HCT116 (cell line): ENCODE measurements around the gene CFAP74. TPM values are rescaled to one million over a fixed set of nuclear protein-coding genes. Genes with fewer than 3 reads are reported as not detected.

Source experiments
- ATAC-seq: fragments of 200-7000 bp; cut with Tn5 transposase; 2 replicates; pipeline ENCODE4 v1.9.1; 2020; ENCODE audit warnings: mild to moderate bottlenecking, moderate library complexity
- BruUV-seq: library from RNA; stranded (reverse); fragments of 400-500 nt; replicated peaks from 2 replicates; lab custom pipeline; 2021; lab: Mats Ljungman, UMichigan
- CTCF ChIA-PET: fragments of 300-600 bp; sonication (Branson Sonifier 250); formaldehyde crosslinking; loops from one replicate; lab custom pipeline; 2021; ENCODE audit warnings: antibody characterized with exemption; lab: Charles Lee
- POLR2A ChIA-PET: fragments of 300-600, 350-600 bp; sonication (Branson Sonifier 250); formaldehyde crosslinking; loops from one replicate; lab custom pipeline; 2021; ENCODE audit warnings: antibody characterized with exemption; lab: Charles Lee
- RAD21 ChIA-PET, 2 experiments: fragments of 300-600 bp; sonication (Branson Sonifier 250); formaldehyde crosslinking; loops; one replicate each; lab custom pipeline; 2023; ENCODE audit warnings: low total read pairs in 2 of 2; ENCODE audit not compliant: uncharacterized antibody in 2 of 2, unreplicated experiment in 2 of 2, low non-redundant PET in 1 of 2; lab: Charles Lee
- DNase-seq: peaks from one replicate; pipeline ENCODE4 v3.0.0-alpha.2; 2010; ENCODE audit warnings: low read depth, low spot score
- H2AFZ ChIP-seq: fragments of 200-600 bp; shearing (Covaris generic), sonication (generic); 2 replicates; pipeline ENCODE4 v1.6.1; 2017; ENCODE audit warnings: low read depth, mixed run types, mixed read lengths, antibody characterized with exemption, low read length; ENCODE audit not compliant: poor library complexity, severe bottlenecking
- H3K27ac ChIP-seq: 2 replicates; pipeline ENCODE4 v1.5.1; 2012; ENCODE audit warnings: low read depth, low read length
- H3K27me3 ChIP-seq: fragments of 200-600 bp; sonication (generic); 2 replicates; pipeline ENCODE4 v1.6.1; 2016; ENCODE audit warnings: mixed run types, low read length, mixed read lengths; ENCODE audit not compliant: insufficient read depth
- H3K36me3 ChIP-seq, 2 experiments: fragments of 200-500 bp in 1 of 2; fragments of 200-600 bp in 1 of 2; sonication (Bioruptor generic) in 1 of 2; sonication (generic) in 1 of 2; 2 replicates each; pipeline versions ENCODE4 v1.5.1 to v1.6.1; 2014 to 2016; ENCODE audit warnings: low read length in 2 of 2, inconsistent platforms in 1 of 2, mixed read lengths in 1 of 2, mixed run types in 1 of 2; ENCODE audit not compliant: insufficient read depth in 2 of 2, control insufficient read depth in 1 of 2
- H3K4me1 ChIP-seq, 2 experiments: fragments of 200-600 bp in 1 of 2; sonication (generic) in 1 of 2; 2 replicates each; pipeline versions ENCODE4 v1.5.1 to v1.6.1; 2012 to 2017; ENCODE audit warnings: low read length in 2 of 2, inconsistent platforms in 1 of 2, mild to moderate bottlenecking in 1 of 2, mixed read lengths in 1 of 2, mixed run types in 1 of 2, moderate library complexity in 1 of 2; ENCODE audit not compliant: insufficient read depth in 2 of 2, control insufficient read depth in 1 of 2
- H3K4me2 ChIP-seq: fragments of 200-600 bp; sonication (generic); 2 replicates; pipeline ENCODE4 v1.6.1; 2017; ENCODE audit warnings: mixed run types, low read length, mixed read lengths
- H3K4me3 ChIP-seq, 2 experiments: fragments of 200-600 bp in 1 of 2; sonication (generic) in 1 of 2; replicated peaks in 1 of 2; 2 replicates each; pipeline ENCODE4 v1.5.1; 2011 to 2016; ENCODE audit warnings: low read length in 2 of 2, control low read depth in 1 of 2, low read depth in 1 of 2, mild to moderate bottlenecking in 1 of 2, mixed read lengths in 1 of 2, mixed run types in 1 of 2
- H3K79me2 ChIP-seq: fragments of 200-600 bp; sonication (generic); 2 replicates; pipeline ENCODE4 v1.6.1; 2017; ENCODE audit warnings: mild to moderate bottlenecking, mixed run types, low read length, moderate library complexity, mixed read lengths; ENCODE audit not compliant: insufficient read depth
- H3K9ac ChIP-seq: fragments of 200-600 bp; sonication (generic); 2 replicates; pipeline ENCODE4 v1.6.1; 2016; ENCODE audit warnings: low read length, mixed read lengths
- H3K9me2 ChIP-seq: fragments of 200-600 bp; sonication (generic), shearing (Covaris generic); 2 replicates; pipeline ENCODE4 v1.6.1; 2017; ENCODE audit warnings: mixed run types, mild to moderate bottlenecking, moderate library complexity; ENCODE audit not compliant: insufficient read depth
- H3K9me3 ChIP-seq, 2 experiments: fragments of 200-500 bp in 1 of 2; fragments of 200-600 bp in 1 of 2; sonication (Bioruptor generic) in 1 of 2; sonication (generic) in 1 of 2; 2 replicates each; pipeline ENCODE4 v1.6.1; 2014 to 2017; ENCODE audit warnings: low read length in 2 of 2, mixed read lengths in 2 of 2, inconsistent platforms in 1 of 2, low read depth in 1 of 2, mild to moderate bottlenecking in 1 of 2, mixed run types in 1 of 2, moderate library complexity in 1 of 2; ENCODE audit not compliant: control insufficient read depth in 1 of 2, insufficient read depth in 1 of 2
- H4K20me1 ChIP-seq: fragments of 200-600 bp; sonication (generic), shearing (Covaris generic); 2 replicates; pipeline ENCODE4 v1.6.1; 2017; ENCODE audit warnings: mixed run types, mild to moderate bottlenecking, moderate library complexity; ENCODE audit not compliant: insufficient read depth
- EGR1 ChIP-seq: IDR thresholded peaks from 2 replicates; pipeline ENCODE4 v1.6.1; 2012; ENCODE audit warnings: low read depth
- EZH2phosphoT487 ChIP-seq: fragments of 200-600 bp; IDR thresholded peaks from 2 replicates; pipeline ENCODE4 v1.6.1; 2018; ENCODE audit warnings: antibody characterized with exemption, borderline replicate concordance
- FOSL1 ChIP-seq: IDR thresholded peaks from 2 replicates; pipeline ENCODE4 v1.6.1; 2012; ENCODE audit warnings: low read depth
- POLR2A ChIP-seq: IDR thresholded peaks from 2 replicates; pipeline ENCODE4 v1.7.0; 2011; ENCODE audit warnings: borderline replicate concordance; ENCODE audit not compliant: insufficient read depth, insufficient read length; ENCODE audit errors: extremely low read depth
- POLR2AphosphoS5 ChIP-seq: IDR thresholded peaks from 2 replicates; pipeline ENCODE4 v1.6.1; 2011; ENCODE audit warnings: mild to moderate bottlenecking, low read depth, low read length, moderate library complexity
- RAD21 ChIP-seq: IDR thresholded peaks from 2 replicates; pipeline ENCODE4 v1.6.1; 2012; ENCODE audit warnings: low read depth, mild to moderate bottlenecking
- SIN3A ChIP-seq: IDR thresholded peaks from 2 replicates; pipeline ENCODE4 v1.6.1; 2012; ENCODE audit warnings: low read depth
- SRF ChIP-seq: IDR thresholded peaks from 2 replicates; pipeline ENCODE4 v1.6.1; 2012; ENCODE audit warnings: low read depth
- YY1 ChIP-seq: IDR thresholded peaks from 2 replicates; pipeline ENCODE4 v1.6.1; 2011; ENCODE audit warnings: low read length, low read depth, moderate library complexity, mild to moderate bottlenecking; ENCODE audit not compliant: insufficient replicate concordance; ENCODE audit errors: extremely low read depth
- ZFX ChIP-seq: fragments of 450-650 bp; IDR thresholded peaks from 2 replicates; pipeline ENCODE4 v1.6.1; 2017
- intact Hi-C: fragments of 100-400 bp; cut with micrococcal nuclease; formaldehyde crosslinking; loops from 2 replicates; pipeline ENCODE4 v1.10.0; 2022
- total RNA-seq: library from RNA; stranded (reverse); gene quantifications from one replicate; pipeline ENCODE4 v1.2.1, GENCODE V29; 2021; ENCODE audit not compliant: unreplicated experiment
- TF ChIP-seq, protein P1 (sequence below): IDR thresholded peaks from 2 replicates; pipeline ENCODE4 v1.6.1; 2012
- TF ChIP-seq, protein P2 (sequence below): IDR thresholded peaks from 2 replicates; pipeline ENCODE4 v1.6.1; 2012
- TF ChIP-seq, protein P3 (sequence below): IDR thresholded peaks from 2 replicates; pipeline ENCODE4 v1.6.1; 2011; ENCODE audit warnings: mild to moderate bottlenecking, low read length, moderate library complexity; ENCODE audit not compliant: insufficient replicate concordance; ENCODE audit errors: extremely low read depth
- TF ChIP-seq, protein P4 (sequence below): IDR thresholded peaks from 2 replicates; pipeline ENCODE4 v1.6.1; 2012; ENCODE audit warnings: low read depth

CFAP74 gene
- total RNA-seq, 1 experiment from 2014 or later: 4.9 TPM

DNA sequence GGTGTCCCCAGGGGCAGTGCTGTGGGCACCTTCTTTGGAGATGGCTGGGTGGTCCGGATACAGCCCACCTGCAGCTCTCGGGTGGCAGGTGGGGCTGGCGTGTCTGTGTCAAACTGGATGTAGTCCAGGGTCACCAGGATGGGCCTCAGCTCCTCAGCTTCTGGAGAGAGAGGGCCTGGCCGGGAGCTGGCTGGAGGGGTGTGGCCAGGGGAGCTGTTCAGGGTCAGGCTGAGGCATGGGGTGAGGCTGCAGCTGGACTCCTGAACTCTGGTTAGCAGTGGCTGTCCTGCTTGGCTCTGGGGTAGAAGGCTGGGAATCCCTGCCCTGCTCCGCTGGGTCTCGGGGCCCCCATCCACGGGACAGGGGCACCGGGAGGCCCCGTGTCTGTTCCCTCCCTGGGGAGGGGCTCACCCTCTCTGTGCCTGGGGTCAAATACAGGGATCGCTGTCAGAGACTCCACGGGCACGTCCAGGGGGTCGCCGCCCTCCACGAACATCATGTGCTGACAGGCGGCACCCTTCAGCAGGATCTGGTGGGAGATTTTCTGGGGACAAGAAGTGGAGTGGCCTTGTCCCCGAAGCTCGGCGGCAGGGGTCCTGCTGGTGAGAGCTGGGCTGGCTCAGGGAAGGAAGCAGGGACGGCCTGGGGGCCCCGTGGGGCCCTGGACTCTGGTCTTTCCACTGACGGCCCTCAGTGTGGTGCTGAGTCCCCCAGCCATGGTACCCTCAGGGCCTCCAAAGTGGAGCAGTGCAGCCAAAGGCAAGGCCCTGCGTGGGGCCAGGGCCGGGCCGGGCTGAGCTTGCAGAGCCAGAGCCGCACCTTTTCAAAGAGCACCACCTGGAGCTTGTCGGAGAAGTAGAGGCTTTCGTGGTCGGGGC is 80.4 kb downstream of the CFAP74 start:
- H3K36me3 ChIP-seq: no peaks in the 10 kb centered on the region
- ATAC-seq (no peak), DNase-seq (no peak)
- no peaks in the 10 kb centered on the region for H4K20me1 ChIP-seq
- no peaks in the 10 kb centered on the region for H3K9me3 ChIP-seq
- TF ChIP-seq POLR2A (no peak), POLR2AphosphoS5 (no peak), SIN3A (no peak), EGR1 (no peak), ZFX (no peak), EZH2phosphoT487 (no peak)
- H3K27ac ChIP-seq: no peak overlapping the region; the same call in 1 of the 2 replicates
- peaks cover 7 to 19% of the 10 kb centered on the region in 2 experiments for H3K4me1 ChIP-seq
- H3K79me2 ChIP-seq: 0 out of 2 replicates have a peak, but pooled peaks cover 4% of the 10 kb centered on the region
- RAD21 ChIA-PET: no interaction called here
- no peak overlapping the region for H3K4me2 ChIP-seq
- no peak overlapping the region for H3K4me3 ChIP-seq
- POLR2A ChIA-PET: no interaction called here
- CTCF ChIA-PET: no interaction called here
- H3K27me3 ChIP-seq: no peaks in the 10 kb centered on the region
- H2AFZ ChIP-seq: no peak overlapping the region
- no peak overlapping the region for H3K9ac ChIP-seq
- intact Hi-C loops: no loop called here
- BruUV-seq: no TSS peak
- H3K9me2 ChIP-seq: no peaks in the 10 kb centered on the region

DNA sequence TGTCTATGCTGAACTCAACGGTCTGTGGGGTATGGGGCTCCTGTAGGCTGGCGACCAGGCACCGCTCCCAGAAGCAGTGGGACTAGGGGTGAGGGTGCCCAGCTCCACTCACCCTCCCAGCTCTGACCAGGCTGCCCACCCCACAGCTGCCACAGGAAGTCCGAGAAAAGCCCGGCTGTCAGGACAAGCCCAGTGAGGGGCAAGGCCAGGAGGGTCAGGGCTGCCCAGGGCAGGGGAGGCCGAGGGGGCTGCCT is 81.0 kb downstream of the CFAP74 start:
- no peak for DNase-seq
- Histone ChIP-seq H3K4me1 (peaks cover 11 to 24% of the 10 kb centered on the region in 2 experiments), H4K20me1 (no peaks in the 10 kb centered on the region), H3K79me2 (0 out of 2 replicates have a peak, but pooled peaks cover 8% of the 10 kb centered on the region), H3K4me3 (no peak overlapping the region), H3K9me2 (no peaks in the 10 kb centered on the region), H3K27me3 (no peaks in the 10 kb centered on the region), H3K9ac (no peak overlapping the region), H2AFZ (no peak overlapping the region), H3K9me3 (no peaks in the 10 kb centered on the region), H3K27ac (no peak overlapping the region; the same call in 1 of the 2 replicates), H3K36me3 (no peaks in the 10 kb centered on the region), H3K4me2 (no peak overlapping the region)
- no peak for ATAC-seq
- ChIA-PET RAD21 (no interaction called here), CTCF (no interaction called here), POLR2A (no interaction called here)
- no TSS peak for BruUV-seq
- intact Hi-C loops: no loop called here
- no peak for TF ChIP-seq EZH2phosphoT487
- no peak for TF ChIP-seq YY1
- TF ChIP-seq, protein P1, sequence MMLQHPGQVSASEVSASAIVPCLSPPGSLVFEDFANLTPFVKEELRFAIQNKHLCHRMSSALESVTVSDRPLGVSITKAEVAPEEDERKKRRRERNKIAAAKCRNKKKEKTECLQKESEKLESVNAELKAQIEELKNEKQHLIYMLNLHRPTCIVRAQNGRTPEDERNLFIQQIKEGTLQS: no peak
- TF ChIP-seq, protein P2, sequence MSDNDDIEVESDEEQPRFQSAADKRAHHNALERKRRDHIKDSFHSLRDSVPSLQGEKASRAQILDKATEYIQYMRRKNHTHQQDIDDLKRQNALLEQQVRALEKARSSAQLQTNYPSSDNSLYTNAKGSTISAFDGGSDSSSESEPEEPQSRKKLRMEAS: no peak
- TF ChIP-seq POLR2A: no peak
- no peak for TF ChIP-seq FOSL1
- TF ChIP-seq SIN3A: no peak
- TF ChIP-seq RAD21: no peak
- TF ChIP-seq SRF: no peak
- TF ChIP-seq, protein P3, sequence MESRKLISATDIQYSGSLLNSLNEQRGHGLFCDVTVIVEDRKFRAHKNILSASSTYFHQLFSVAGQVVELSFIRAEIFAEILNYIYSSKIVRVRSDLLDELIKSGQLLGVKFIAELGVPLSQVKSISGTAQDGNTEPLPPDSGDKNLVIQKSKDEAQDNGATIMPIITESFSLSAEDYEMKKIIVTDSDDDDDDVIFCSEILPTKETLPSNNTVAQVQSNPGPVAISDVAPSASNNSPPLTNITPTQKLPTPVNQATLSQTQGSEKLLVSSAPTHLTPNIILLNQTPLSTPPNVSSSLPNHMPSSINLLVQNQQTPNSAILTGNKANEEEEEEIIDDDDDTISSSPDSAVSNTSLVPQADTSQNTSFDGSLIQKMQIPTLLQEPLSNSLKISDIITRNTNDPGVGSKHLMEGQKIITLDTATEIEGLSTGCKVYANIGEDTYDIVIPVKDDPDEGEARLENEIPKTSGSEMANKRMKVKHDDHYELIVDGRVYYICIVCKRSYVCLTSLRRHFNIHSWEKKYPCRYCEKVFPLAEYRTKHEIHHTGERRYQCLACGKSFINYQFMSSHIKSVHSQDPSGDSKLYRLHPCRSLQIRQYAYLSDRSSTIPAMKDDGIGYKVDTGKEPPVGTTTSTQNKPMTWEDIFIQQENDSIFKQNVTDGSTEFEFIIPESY: no peak
- TF ChIP-seq, protein P4, sequence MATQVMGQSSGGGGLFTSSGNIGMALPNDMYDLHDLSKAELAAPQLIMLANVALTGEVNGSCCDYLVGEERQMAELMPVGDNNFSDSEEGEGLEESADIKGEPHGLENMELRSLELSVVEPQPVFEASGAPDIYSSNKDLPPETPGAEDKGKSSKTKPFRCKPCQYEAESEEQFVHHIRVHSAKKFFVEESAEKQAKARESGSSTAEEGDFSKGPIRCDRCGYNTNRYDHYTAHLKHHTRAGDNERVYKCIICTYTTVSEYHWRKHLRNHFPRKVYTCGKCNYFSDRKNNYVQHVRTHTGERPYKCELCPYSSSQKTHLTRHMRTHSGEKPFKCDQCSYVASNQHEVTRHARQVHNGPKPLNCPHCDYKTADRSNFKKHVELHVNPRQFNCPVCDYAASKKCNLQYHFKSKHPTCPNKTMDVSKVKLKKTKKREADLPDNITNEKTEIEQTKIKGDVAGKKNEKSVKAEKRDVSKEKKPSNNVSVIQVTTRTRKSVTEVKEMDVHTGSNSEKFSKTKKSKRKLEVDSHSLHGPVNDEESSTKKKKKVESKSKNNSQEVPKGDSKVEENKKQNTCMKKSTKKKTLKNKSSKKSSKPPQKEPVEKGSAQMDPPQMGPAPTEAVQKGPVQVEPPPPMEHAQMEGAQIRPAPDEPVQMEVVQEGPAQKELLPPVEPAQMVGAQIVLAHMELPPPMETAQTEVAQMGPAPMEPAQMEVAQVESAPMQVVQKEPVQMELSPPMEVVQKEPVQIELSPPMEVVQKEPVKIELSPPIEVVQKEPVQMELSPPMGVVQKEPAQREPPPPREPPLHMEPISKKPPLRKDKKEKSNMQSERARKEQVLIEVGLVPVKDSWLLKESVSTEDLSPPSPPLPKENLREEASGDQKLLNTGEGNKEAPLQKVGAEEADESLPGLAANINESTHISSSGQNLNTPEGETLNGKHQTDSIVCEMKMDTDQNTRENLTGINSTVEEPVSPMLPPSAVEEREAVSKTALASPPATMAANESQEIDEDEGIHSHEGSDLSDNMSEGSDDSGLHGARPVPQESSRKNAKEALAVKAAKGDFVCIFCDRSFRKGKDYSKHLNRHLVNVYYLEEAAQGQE: no peak
